Measurements from ENCODE around the gene KCND2.
"Not testable (repeated sequence)": the region's sequence is repeated elsewhere in the genome, so short reads cannot be mapped to it uniquely, and the experiment has no call there.

KCND2 gene

DNA sequence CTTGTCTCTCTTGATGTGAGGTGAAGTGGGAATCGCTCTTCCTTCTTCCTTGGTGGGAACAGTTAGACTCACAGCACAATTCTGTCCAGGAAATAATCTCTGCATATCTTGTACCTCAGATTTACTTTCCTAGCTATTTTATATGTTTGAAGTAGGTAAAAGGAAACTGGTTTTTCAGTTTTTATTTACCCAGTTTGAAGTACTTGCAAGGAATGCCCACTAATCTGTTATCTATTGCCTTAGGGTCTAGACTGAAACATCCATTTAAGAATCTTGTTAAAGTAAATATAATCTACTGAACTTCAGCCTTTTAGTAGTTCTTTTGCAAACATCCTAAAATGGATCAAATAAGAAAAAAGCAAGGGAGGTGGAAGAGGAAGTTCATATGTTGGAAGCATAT is 229.8 kb downstream of the KCND2 start:
- DNase-seq, result no peak

DNA sequence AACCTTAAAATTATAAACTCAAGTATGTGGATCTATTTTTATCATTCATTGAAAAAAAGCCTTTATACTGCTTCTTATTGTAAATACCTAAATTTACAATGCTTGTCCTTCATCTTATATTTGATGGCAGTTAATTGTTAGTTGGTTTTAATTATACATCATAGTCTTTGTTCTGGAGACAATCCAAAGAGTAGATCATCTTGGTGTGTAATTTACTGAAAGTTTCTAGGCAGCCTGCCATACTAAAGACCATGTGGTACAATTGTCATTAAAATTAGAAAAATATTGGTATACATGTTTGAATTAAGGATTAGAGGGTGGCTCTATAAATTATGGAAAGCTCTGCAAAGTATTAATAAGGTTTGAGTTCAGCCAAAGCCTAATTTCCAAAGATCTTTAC is 231.4 kb downstream of the KCND2 start:
- no peak for DNase-seq

DNA sequence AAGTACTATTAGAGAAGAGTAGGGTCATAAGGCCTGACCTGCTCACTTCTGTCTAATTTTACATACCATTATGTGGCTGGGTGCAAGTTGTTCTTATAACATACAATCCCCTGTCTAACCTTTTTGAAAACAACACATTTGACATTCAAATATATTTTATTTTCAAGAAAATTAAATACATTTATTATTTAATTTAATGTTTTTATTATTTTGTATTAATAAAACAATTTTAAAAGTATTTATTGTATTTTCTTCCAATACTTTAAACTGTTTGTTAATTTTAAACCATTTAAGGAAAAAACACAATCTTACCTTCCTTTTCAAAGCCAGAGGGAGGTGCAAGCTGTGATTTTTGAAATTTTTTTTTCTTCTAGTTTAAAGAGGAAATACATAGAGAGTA is 232.8 kb downstream of the KCND2 start:
- no peak for DNase-seq

GRCh38 chr7:120512701-120513100 is 239.7 kb downstream of the KCND2 start:
- DNase-seq, result no peak

DNA sequence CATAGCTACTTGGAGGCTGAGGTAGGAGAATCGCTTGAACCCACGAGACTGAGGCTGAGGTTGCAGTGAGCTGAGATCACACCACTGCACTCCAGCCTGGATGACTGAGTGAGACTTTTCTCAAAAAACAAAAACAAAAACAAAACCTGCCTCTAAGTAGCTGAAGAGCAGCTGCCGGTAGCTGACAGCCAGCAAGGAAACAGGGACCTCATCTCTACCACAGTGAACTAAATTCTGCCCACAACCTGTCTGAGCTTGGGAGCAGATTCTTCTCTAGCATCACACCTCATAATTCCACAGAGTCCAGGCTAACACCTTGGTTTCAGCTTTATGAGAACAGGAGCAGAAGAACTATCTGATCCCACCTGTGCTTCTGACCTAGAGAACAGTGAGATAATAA is 246.2 kb downstream of the KCND2 start:
- DNase-seq, result no peak

- DNase-seq, result no peak
Observed at GRCh38 chr7:120521761-120522737, 249.1 kb downstream of the KCND2 start.

- no peak for DNase-seq
Observed at GRCh38 chr7:120523985-120524384, 251.0 kb downstream of the KCND2 start.

- DNase-seq, result no peak
Observed at GRCh38 chr7:120526902-120527509, 254.0 kb downstream of the KCND2 start.

DNA sequence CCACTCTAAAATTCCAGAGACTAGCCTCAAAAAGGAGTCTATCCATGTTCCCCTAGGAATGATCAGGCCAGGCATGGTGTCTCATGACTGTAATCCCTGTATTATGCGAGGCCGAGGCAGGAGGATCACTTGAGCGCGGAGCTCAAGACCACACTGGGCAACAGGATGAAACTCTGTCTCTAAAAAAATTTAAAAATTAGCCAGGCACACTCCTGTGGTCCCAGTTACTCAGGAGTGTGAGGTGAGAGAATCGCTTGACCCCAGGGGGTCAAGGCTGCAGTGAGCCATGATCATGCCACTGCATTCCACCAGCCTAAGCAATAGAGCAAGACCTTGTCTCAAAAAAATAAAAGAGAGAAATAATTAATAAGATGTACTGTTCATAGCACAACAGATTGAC is 256.8 kb downstream of the KCND2 start:
- no peak for DNase-seq

DNA sequence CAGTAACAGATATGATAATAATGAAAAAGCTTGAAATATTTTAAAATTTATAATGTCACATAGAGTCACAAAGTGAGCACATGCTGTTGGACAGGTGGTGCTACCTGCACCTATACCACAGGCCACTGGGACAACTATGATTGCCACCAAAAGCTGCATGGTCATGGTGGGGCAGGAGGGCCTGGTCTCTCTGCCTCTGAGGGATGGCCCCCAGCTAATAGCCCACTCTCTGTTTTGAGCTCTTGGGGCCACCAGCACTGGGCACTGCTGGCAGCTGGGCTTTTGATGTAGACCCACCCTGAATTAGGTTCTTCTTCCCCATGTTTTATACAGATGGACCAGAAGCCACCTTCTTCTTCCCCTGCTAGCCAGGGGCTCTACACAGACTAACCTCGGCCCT is 265.4 kb downstream of the KCND2 start:
- DNase-seq, result no peak

DNA sequence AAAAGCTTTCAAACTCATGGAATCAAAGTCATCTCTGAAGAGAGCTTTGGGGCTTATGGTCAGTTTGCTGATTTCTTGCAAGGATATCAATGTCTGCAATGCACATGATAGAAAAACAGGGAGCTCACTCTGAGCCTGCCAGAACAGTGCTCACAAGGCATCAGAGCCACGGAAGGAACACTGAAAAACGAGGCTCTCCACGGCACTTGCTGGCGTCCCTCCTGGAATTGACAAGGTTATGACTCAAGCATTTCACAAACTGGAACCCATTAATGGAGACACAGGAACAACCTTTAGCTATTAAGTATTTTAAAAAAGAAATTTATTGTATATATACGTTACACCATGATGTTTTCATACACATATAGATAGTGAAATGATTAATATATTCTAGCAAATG is 266.3 kb downstream of the KCND2 start:
- DNase-seq, result no peak

GRCh38 chr7:120547605-120548004 is 274.6 kb downstream of the KCND2 start:
- DNase-seq, result no peak

- DNase-seq, result no peak
Observed at GRCh38 chr7:120550494-120551048, 277.6 kb downstream of the KCND2 start.

GRCh38 chr7:120553491-120553890 is 280.5 kb downstream of the KCND2 start:
- DNase-seq, result no peak

GRCh38 chr7:120554960-120555571 is 282.1 kb downstream of the KCND2 start:
- DNase-seq, result peak; percentile 44

- DNase-seq, result no peak
Observed at GRCh38 chr7:120564145-120564544, 291.2 kb downstream of the KCND2 start.

GRCh38 chr7:120567204-120567603 is 294.2 kb downstream of the KCND2 start:
- DNase-seq, result no peak

DNA sequence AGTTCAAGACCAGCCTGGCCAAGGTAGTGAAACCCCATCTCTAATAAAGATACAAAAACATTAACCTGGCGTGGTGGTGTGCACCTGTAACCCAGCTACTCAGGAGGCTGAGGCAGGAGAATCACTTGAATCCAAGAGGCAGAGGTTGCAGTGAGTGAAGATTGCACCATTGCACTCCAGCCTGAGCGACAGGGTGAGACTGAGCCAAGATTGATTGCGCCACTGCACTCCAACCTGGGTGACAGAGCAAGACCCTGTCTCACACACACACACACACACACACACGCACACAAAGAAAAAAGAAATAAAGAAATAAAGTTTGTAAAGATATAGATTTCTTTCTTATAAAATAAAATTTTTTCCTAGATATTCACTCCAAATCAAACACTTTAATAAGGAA is 305.7 kb downstream of the KCND2 start:
- DNase-seq, result not testable (repeated sequence)

DNA sequence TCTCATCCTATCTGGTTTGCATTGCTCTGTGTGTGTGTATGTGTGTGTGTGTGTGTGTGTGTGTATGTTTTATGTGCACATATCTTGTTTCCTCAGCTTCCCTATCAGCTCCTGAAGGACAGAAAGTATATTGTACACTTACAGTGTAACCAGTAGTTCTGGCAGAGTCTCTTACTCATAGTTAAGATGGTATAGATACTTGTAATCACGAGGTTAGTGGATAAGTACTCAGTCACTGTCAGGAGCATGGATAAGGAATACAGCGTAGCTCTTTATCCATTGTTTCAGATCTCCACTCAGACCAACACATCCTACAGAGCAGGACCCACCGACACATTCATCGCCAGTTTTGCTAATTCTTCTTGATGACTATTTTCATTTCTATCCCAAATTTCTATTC is 309.9 kb downstream of the KCND2 start:
- no peak for DNase-seq

DNA sequence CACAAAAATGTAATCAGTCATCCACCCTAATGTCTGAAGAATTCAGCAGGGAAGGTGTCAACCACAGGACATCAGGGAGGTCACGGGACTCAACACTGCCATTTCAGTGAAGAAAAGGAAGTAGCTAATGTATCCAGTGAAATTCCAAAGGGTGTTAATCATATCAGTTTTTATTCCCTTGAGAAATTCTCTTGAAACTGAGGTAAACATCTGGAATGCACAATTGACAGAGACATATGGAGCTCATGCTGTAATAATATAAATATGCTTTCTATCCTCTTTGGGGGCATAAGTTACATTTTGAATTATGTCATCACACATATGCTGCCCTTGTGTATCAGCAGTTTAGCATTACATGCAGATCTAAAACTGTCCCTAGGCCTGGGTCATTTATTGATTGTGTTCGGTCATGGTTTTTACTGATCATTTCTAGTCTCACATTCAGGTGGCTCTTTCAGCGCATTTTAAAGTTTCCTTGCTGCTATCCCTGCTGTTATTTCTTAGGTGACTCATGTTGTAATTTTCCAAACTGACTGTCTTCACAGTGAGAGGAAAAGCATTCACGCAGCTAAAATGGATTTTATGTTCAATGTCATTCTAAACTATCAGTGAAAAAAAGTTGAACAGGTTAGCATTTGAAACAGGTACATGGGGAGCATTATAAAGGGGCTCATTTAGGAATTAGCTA is 311.1 kb downstream of the KCND2 start:
- no peak for DNase-seq

DNA sequence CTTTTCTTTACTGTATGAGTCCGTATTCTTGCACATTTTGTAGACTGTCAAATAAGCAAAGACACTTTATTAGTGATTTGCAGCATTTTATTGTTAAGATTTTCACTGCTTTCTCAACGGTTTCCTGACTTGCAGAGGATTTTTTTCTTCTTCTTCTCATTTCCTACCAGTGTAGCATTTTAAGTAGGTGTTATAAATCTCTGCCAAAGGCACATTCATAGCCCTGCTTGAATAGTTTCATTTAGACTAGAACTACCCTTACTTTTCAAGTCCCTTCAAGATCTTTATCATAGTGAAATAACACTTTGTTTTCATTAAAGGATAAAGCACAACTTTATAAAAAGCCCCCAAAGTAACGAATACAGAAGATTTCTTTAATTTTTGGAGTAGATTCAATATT is 313.6 kb downstream of the KCND2 start:
- DNase-seq, result no peak

- no peak for DNase-seq
Observed at GRCh38 chr7:120587243-120587642, 314.3 kb downstream of the KCND2 start.

GRCh38 chr7:120588416-120588815 is 315.4 kb downstream of the KCND2 start:
- no peak for DNase-seq

Data from femur (tissue), 1 donor.